HG03135 (cell line): ENCODE measurements around the gene STOM.

Source experiments
- ATAC-seq: cut with Tn5 transposase; IDR thresholded peaks from one replicate; pipeline ENCODE4 v1.9.1; 2021; ENCODE audit warnings: mild to moderate bottlenecking, moderate library complexity; ENCODE audit not compliant: unreplicated experiment

The STOM gene

GRCh38 chr9:121372239-121373010 lies 2.4 kb upstream of the STOM start:
- no peak for ATAC-seq

- ATAC-seq: no peak
These were observed 1.5 kb upstream of the STOM start for GRCh38 chr9:121371495-121372061.

- ATAC-seq: no peak
These were observed 1.3 kb downstream of the STOM start for GRCh38 chr9:121368745-121369144.

GRCh38 chr9:121368138-121368522 lies 1.9 kb downstream of the STOM start:
- no peak for ATAC-seq

- no peak for ATAC-seq
These were observed 2.5 kb downstream of the STOM start for GRCh38 chr9:121367306-121368137.

GRCh38 chr9:121366611-121367192 lies 3.3 kb downstream of the STOM start:
- ATAC-seq: no peak

GRCh38 chr9:121365564-121365963 lies 4.5 kb downstream of the STOM start:
- no peak for ATAC-seq

- no peak for ATAC-seq
These were observed 5.2 kb downstream of the STOM start for GRCh38 chr9:121364886-121365285.

GRCh38 chr9:121364077-121364476 lies 6.0 kb downstream of the STOM start:
- no peak for ATAC-seq

GRCh38 chr9:121363622-121363961 lies 6.5 kb downstream of the STOM start:
- ATAC-seq: no peak

GRCh38 chr9:121362813-121363621 lies 7.0 kb downstream of the STOM start:
- ATAC-seq: no peak

- ATAC-seq: no peak
These were observed 9.3 kb downstream of the STOM start for GRCh38 chr9:121360601-121361374.

- ATAC-seq: no peak
These were observed 10.4 kb downstream of the STOM start for GRCh38 chr9:121359351-121360294.

- ATAC-seq: no peak
These were observed 11.3 kb downstream of the STOM start for GRCh38 chr9:121358751-121359150.

- ATAC-seq: no peak
These were observed 13.0 kb downstream of the STOM start for GRCh38 chr9:121357011-121357410.

GRCh38 chr9:121354762-121355161 lies 15.3 kb downstream of the STOM start:
- no peak for ATAC-seq

- no peak for ATAC-seq
These were observed 15.9 kb downstream of the STOM start for GRCh38 chr9:121354141-121354540.

- ATAC-seq: peak; percentile 89
These were observed 16.6 kb downstream of the STOM start for GRCh38 chr9:121353241-121354061.
